ENCODE measurements around the gene FAM219B.
"Not testable (repeated sequence)": the region's sequence is repeated elsewhere in the genome, so short reads cannot be mapped to it uniquely, and the experiment has no call there.

FAM219B gene
- total RNA-seq, result 32.8 to 59.5 (median 50.6) reads per million in 4 donors

- DNase-seq, result peak; percentile 59 to 77 (median 65)
Measured at GRCh38 chr15:74906450-74907162, at the start of gene FAM219B. Gene FAM219B (minus strand): TSS chr15:74906851. CDS start chr15:74906800, 51 bp downstream.

- peak; percentile 18 to 78 (median 45) for DNase-seq
Measured at GRCh38 chr15:74955796-74956647, 49.4 kb upstream of the FAM219B start.

- DNase-seq, result no peak
Measured at GRCh38 chr15:74955017-74955416, 48.4 kb upstream of the FAM219B start.

GRCh38 chr15:74954515-74954914 lies 47.9 kb upstream of the FAM219B start:
- no peak for DNase-seq

GRCh38 chr15:74951006-74951405 lies 44.4 kb upstream of the FAM219B start:
- no peak for DNase-seq

- DNase-seq, result peak; percentile 40 to 79 (median 64)
Measured at GRCh38 chr15:74950078-74950908, 43.6 kb upstream of the FAM219B start.

- DNase-seq, result peak; percentile 83 to 95 (median 89)
Measured at GRCh38 chr15:74937590-74938371, 31.1 kb upstream of the FAM219B start, which contains the start of gene COX5A. Gene COX5A (minus strand): TSS chr15:74938073. CDS start chr15:74938014, 59 bp downstream.

GRCh38 chr15:74937272-74937589 lies 30.6 kb upstream of the FAM219B start:
- DNase-seq, result no peak

- DNase-seq, result not testable (repeated sequence)
Measured at GRCh38 chr15:74935193-74935592, 28.5 kb upstream of the FAM219B start.

- no peak for DNase-seq
Measured at GRCh38 chr15:74933573-74933972, 26.9 kb upstream of the FAM219B start.

GRCh38 chr15:74928771-74929198 lies 22.1 kb upstream of the FAM219B start:
- DNase-seq, result no peak

- no peak for DNase-seq
Measured at GRCh38 chr15:74924525-74924924, 17.9 kb upstream of the FAM219B start.

GRCh38 chr15:74920456-74920855 lies 13.8 kb upstream of the FAM219B start:
- no peak for DNase-seq

- no peak for DNase-seq
Measured at GRCh38 chr15:74917676-74918075, 11.0 kb upstream of the FAM219B start.

- not testable (repeated sequence) for DNase-seq
Measured at GRCh38 chr15:74913799-74914198, 7.1 kb upstream of the FAM219B start.

GRCh38 chr15:74913041-74913440 lies 6.4 kb upstream of the FAM219B start:
- DNase-seq, result no peak

- no peak for DNase-seq
Measured at GRCh38 chr15:74908635-74909034, 2.0 kb upstream of the FAM219B start.

- no peak for DNase-seq
Measured at GRCh38 chr15:74907163-74907870, 666 bp upstream of the FAM219B start.

GRCh38 chr15:74906067-74906449 lies 593 bp downstream of the FAM219B start:
- DNase-seq, result peak in 2 of 5 donors; percentile 15 to 28

GRCh38 chr15:74904190-74904805 lies 2.4 kb downstream of the FAM219B start:
- no peak for DNase-seq

- DNase-seq, result no peak
Measured at GRCh38 chr15:74903676-74904075, 3.0 kb downstream of the FAM219B start.

All from T-helper 1 cell (primary cell).